ENCODE data around the gene ARHGAP5.

The ARHGAP5 gene

DNA sequence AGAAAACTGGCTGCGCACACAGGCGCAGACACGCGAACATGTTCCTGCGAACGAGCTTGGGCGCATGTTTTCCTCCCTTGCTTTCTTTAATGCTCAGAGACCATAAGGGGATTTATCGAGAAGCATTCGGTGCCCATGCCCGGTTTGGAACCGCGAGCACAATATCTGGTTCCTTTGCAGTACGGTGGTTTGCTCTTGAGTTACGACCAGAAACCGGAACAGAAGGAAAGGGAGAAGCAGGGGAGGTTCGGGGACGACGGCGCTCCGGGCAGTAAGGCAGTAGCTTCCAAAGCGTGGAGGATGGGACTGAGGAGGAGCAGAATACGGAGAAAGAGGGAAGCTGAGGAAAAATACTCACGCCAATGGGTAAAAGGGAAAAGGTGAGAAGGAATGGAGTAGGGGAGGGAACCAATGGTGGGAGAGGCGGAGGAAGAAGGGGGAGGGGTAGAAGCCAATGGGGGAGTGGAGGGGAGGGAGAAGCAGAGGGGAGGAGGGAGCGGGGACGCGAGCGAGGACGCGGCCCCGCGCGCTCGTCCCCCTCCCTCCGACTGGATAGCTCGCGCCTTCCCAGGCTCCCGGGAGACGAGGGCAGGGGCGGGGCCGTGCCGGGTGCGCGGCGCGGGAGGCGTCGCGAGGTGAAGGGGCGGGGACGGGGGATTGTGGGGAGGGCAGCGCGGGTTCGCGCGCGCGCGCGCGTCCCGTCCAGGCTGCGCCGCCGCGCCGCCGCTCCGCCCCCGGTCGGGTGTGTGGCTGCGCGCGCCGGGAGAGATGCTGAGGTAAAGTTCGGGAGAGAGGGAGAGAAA, 625 bp upstream of the ARHGAP5 start:
- DNase-seq (ENCODE audit: low spot score) (peak; percentile 78), FAIRE-seq (peak; percentile 36)

GRCh38 chr14:32078023-32078857, 1.1 kb downstream of the ARHGAP5 start:
- DNase-seq (ENCODE audit: low spot score) (peak; percentile 23), FAIRE-seq (no peak)

- DNase-seq (ENCODE audit: low spot score): peak; percentile 30
- FAIRE-seq: peak; percentile 69
Observed at GRCh38 chr14:32078858-32079216, 1.7 kb downstream of the ARHGAP5 start.

DNA sequence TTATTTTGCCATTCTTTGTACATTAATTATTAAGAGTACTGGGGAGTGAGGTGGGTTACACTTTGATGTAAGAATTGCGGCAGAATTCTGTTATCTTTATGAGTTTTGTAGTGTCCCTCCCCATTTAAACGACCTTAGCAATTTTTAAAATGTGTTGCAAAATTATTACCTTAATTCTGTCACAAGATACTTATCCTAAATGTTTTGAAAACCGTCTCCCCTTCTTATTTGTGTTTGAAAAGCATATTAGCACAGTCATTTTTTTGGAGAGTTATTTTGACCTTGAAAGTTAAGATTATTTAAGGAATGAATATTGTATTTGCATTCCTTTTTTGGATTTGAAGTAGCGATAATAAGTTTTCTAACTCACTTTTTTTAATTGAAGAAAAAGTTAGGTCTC, 2.2 kb downstream of the ARHGAP5 start:
- no peak for FAIRE-seq

GRCh38 chr14:32080001-32080510, 3.0 kb downstream of the ARHGAP5 start:
- no peak for DNase-seq (ENCODE audit: low spot score)
- no peak for FAIRE-seq

More for the DNA sequence above, 2.2 kb downstream of the ARHGAP5 start:
- no peak for DNase-seq (ENCODE audit: low spot score)

DNA sequence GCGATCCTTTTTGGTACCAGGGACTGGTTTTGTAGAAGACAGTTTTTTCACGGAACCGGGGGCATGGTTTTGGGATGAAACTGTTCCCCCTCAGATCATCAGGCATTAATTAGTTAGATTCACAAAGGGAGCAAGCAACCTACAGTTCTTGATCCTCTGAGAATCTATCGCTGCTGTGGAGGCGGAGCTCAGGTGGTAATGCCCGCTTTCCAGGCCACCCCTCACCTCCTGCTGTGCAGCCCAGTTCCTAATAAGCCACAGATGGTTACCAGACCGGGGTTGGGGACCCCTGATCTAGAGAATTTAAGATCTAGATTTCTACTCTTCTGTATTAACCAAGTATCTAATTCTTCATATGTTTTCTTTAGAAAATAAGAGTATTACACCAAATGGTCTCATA, 4.8 kb downstream of the ARHGAP5 start:
- DNase-seq (ENCODE audit: low spot score): no peak

DNA sequence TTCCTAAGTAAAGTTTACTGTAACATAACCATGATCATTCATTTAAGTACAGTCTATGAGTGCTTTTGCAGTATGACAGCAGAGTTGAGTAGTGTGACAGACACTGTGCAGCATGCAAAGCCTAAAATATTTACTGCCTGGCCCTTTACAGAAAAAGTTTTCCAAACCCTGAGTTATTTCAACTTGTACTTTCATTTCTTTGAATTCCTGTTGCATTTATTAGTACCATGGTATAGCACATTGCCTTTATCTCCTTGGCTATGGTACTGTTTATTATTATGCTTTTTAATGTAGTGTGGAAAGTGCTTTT, 6.2 kb downstream of the ARHGAP5 start:
- DNase-seq (ENCODE audit: low spot score) (no peak), FAIRE-seq (no peak)

More for the DNA sequence above, 4.8 kb downstream of the ARHGAP5 start:
- no peak for FAIRE-seq

DNA sequence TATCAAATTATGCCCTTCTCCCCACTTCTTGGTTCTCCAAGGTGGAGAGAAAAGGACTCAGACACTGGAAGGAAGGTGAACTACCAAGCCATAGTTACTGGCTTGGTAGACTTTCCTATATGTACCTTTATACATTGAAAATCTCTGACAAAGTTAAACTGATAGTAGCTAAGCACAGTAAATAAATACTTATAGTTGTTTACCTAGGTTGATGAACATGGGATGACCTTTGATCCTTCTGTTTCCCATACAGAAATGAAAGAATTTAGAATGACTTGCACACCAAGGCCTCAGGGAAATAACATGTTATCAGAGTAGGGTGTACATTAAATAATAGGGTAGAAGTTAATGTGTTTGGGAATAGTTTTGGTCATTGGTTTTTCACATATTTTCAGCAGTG, 6.7 kb downstream of the ARHGAP5 start:
- no peak for DNase-seq (ENCODE audit: low spot score)
- no peak for FAIRE-seq

DNA sequence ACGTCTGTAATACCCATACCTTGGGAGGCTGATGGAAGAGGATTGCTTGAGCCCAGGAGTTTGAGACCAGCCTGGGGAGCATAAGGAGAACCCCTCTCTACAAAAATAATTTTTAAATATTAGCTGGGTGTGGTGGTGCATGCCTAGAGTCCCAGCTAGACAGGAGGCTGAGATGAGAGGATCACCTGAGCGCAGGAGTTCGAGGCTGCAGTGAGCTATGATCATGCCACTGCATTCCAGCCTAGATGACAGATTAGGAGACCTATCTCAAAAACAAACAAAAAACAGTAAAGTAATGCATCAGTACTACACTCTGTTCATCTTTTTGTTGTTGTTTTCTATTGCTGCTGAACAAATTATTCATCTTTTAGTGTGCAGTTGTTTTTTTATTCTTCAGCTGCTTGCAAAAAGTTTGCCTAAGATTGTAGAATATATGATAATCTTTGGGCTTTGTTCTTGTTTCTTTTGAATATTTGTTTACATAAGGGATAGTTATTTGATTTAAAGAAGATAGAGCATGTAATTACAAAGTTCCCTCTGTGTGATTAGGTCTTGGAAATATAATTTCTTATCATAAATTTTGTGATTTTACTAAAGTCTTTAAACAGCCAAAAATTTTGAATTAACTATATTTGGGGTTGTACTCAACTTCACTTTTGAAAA, 8.2 kb downstream of the ARHGAP5 start:
- FAIRE-seq: no peak
- no peak for DNase-seq (ENCODE audit: low spot score)

DNA sequence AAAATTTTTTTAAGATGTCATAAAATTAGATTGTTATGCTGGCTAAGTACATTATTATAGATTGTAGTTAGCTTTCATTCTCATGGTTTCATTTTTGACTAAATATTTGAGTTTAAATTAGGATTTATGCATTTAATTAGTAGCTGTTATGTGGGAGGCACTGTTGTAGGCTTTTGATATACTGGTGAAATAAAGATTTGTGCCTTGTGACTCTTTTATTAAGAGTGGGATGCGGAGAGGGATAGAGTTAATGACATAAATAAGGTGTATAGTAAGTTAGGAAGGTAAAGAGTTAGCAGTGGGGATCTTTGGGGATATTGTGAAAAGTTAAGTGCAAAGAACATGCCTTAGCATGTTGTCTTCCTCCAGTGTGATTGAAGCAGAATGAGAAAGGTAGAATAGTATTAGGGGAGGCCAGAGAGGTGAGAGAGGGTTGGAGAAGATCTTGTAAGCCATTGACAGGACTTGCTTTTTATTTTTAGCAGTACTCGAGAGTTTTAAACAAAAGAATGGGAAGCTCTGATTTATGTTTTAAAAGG, 8.8 kb downstream of the ARHGAP5 start:
- DNase-seq (ENCODE audit: low spot score) (no peak), FAIRE-seq (no peak)

- peak; percentile 66 for DNase-seq (ENCODE audit: low spot score)
- FAIRE-seq: peak; percentile 83
Observed at GRCh38 chr14:32087173-32087861, 10.2 kb downstream of the ARHGAP5 start.

DNA sequence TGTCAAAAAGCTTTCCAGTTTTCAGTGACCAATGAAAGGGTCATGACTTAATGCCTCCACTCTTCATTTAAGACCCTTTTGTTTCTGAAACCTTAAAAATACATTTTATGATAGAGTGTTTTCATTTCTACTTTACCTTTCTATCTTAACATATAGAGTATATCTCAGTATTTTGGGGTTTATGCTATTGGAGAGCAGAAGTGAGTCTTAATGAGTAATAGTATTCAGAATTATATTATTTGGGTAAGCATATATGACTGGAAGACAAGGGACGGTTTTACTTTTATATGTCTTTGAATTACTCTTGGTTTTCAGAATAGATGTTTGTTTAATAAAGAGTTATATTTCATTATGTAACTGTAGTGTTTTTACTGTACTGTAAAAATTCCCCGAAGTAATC, 10.8 kb downstream of the ARHGAP5 start:
- FAIRE-seq (no peak), DNase-seq (ENCODE audit: low spot score) (no peak)

GRCh38 chr14:32090686-32091085, 13.6 kb downstream of the ARHGAP5 start:
- FAIRE-seq (no peak), DNase-seq (ENCODE audit: low spot score) (no peak)

DNA sequence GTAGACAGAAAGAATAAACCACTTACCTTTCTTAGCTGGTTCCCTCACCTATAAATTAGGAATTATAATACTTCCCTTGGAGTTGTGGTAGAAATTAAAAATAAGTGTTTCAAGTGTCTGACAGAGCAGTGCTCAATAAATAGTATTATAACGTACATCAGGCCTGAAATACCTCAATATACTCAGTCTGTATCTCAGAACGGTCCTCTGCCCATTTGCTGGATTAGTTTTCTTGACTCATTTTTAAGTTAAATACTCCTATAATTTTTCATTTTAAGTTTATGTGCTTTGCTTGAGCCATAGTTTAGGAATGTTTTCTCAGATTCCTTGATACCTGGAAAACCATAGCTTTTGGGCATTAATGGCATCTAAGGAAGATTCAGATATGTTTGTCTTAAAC, 22.4 kb downstream of the ARHGAP5 start:
- FAIRE-seq: no peak
- no peak for DNase-seq (ENCODE audit: low spot score)

GRCh38 chr14:32100175-32100574, 23.1 kb downstream of the ARHGAP5 start:
- FAIRE-seq: no peak
- no peak for DNase-seq (ENCODE audit: low spot score)

DNA sequence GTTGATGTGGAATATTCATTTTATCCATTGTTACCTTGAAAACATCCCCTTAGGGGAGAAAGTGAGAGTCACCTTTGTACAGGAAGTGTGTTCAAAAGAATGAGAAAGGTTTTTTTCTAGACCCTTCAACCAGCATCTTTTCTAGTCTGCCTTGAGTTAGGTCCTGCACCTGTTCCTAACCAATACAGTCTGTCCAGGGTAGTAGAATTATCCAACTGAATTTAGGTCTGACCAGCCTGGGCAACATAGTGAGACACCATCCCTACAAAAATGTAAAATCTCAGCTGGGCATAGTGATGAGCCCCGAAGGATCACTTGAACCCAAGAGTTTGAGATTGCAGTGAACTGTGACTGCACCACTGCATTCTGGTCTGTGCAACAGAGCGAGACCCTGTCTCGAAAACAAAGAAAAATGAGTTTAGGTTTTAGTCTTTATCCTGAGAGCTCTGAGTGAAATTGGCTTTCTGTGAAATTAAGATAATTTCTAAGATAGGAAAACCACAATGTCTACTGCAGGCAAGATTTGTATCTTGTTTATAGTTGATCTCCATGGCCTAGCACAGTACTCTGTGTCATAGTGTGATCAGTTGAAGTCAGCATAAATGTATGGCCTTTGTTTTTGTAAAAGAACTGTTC, 25.2 kb downstream of the ARHGAP5 start:
- DNase-seq (ENCODE audit: low spot score) (no peak), FAIRE-seq (no peak)

DNA sequence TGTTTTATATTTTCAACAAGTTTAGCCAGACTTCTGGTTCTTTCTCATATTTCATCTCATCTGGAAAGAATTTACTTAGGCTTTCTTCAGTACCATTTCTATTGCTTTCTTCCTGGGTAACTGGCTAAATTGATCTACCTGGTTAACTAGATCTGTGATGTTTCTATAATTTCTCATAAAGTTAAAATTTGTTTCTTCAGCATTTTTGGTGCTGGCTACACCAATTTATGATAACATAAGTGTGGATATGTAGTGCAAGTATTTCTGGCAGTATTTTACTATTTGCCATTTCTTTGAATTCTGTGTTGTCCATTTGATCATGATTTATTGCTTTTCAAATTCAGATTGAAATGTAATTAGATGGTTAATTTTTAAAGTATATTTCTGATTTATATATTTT, 25.9 kb downstream of the ARHGAP5 start:
- no peak for FAIRE-seq
- no peak for DNase-seq (ENCODE audit: low spot score)

DNA sequence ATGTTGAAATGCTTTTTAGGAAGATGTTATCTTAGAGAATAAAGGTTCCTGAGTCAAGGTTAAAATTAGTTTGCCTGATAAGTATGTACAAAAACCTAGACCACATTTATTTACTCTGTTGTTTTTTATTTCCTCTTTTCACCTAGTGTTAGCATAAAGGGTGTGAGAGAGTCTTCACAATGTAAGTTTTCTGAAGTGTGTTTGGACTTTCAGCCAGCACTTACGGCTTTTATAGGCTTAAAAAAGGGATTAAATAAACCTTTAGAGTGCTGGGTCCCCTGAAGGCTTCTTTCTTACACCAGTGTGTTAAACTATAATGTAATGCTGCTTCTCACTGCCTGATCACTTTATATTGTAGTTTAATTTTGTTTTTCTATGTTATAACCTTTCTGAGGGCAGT, 27.2 kb downstream of the ARHGAP5 start:
- FAIRE-seq: no peak
- DNase-seq (ENCODE audit: low spot score): no peak

GRCh38 chr14:32104803-32105202, 27.7 kb downstream of the ARHGAP5 start:
- FAIRE-seq (no peak), DNase-seq (ENCODE audit: low spot score) (no peak)

- no peak for DNase-seq (ENCODE audit: low spot score)
- FAIRE-seq: no peak
Observed at GRCh38 chr14:32109676-32110547, 32.8 kb downstream of the ARHGAP5 start.
